GM12878 (cell line): Measurements from ENCODE around the gene RNASEL. TPM values are rescaled to one million over a fixed set of nuclear protein-coding genes. Genes with fewer than 3 reads are reported as not detected.

Experiments
- ATAC-seq: fragments of 200-7000 bp; cut with Tn5 transposase; 3 replicates; pipeline ENCODE4 v1.9.1; 2020; ENCODE audit warnings: mild to moderate bottlenecking, moderate library complexity
- BruUV-seq: library from RNA; stranded (reverse); fragments of 400-500 nt; replicated peaks from 2 replicates; lab custom pipeline; 2021; lab: Mats Ljungman, UMichigan
- CTCF ChIA-PET: fragments of 300-600 bp; sonication (Branson Sonifier 250); formaldehyde crosslinking; extraction: SDS; loops from one replicate; lab custom pipeline; 2021; ENCODE audit warnings: inconsistent platforms; lab: Yijun Ruan, JAX
- POLR2A ChIA-PET: fragments of 350-600 bp; formaldehyde crosslinking; extraction: SDS; loops from one replicate; lab custom pipeline; 2021; ENCODE audit warnings: inconsistent platforms; lab: Charles Lee
- RAD21 ChIA-PET: fragments of 300-600 bp; sonication (Branson Sonifier 250); formaldehyde crosslinking; loops from one replicate; lab custom pipeline; 2023; ENCODE audit warnings: antibody characterized with exemption; ENCODE audit not compliant: unreplicated experiment; lab: Charles Lee
- SMC1A ChIA-PET: fragments of 300-600 bp; sonication (Branson Sonifier 250); formaldehyde crosslinking; loops from one replicate; lab custom pipeline; 2023; ENCODE audit not compliant: unreplicated experiment, uncharacterized antibody; lab: Charles Lee
- DNase-seq: peaks from one replicate; pipeline ENCODE4 v3.0.0-alpha.2; 2011; ENCODE audit warnings: low read depth, low spot score
- FAIRE-seq: peaks from 3 replicates; lab custom pipeline; 2011; peaks lifted over from hg19 to GRCh38; lab: Jason Lieb, UNC
- H2AFZ ChIP-seq: 2 replicates; pipeline ENCODE4 v1.6.0; 2011; ENCODE audit warnings: low read depth, low read length, control low read depth; ENCODE audit not compliant: control insufficient read depth
- H3K27ac ChIP-seq: 2 replicates; pipeline ENCODE4 v1.5.1; 2011; ENCODE audit warnings: control low read depth; ENCODE audit not compliant: control insufficient read depth, insufficient read depth
- H3K27me3 ChIP-seq, 2 experiments: replicated peaks in 1 of 2; 2 replicates each; pipeline versions ENCODE4 v1.6.0 to v1.6.1; 2011; ENCODE audit warnings: low read length in 1 of 2; ENCODE audit not compliant: control insufficient read depth in 2 of 2, insufficient read depth in 2 of 2
- H3K36me3 ChIP-seq, 2 experiments: 2 replicates each; pipeline ENCODE4 v1.5.1; 2011; ENCODE audit warnings: low read length in 1 of 2; ENCODE audit not compliant: control insufficient read depth in 2 of 2, insufficient read depth in 2 of 2
- H3K4me1 ChIP-seq: 2 replicates; pipeline ENCODE4 v1.6.1; 2011; ENCODE audit warnings: mild to moderate bottlenecking, low read length, moderate library complexity, mixed read lengths; ENCODE audit not compliant: control insufficient read depth, insufficient read depth
- H3K4me2 ChIP-seq: 2 replicates; pipeline ENCODE4 v1.6.0; 2011; ENCODE audit warnings: control low read depth; ENCODE audit not compliant: control insufficient read depth, insufficient read depth
- H3K4me3 ChIP-seq: fragments of 200-600 bp; sonication (generic); 2 replicates; pipeline ENCODE4 v1.5.1; 2016
- H3K79me2 ChIP-seq: 2 replicates; pipeline ENCODE4 v1.6.0; 2011; ENCODE audit warnings: low read length; ENCODE audit not compliant: control insufficient read depth, insufficient read depth
- H3K9ac ChIP-seq: 2 replicates; pipeline ENCODE4 v1.8.0; 2011; ENCODE audit warnings: low read length, control low read depth, mixed read lengths; ENCODE audit not compliant: control insufficient read depth, insufficient read depth
- H3K9me3 ChIP-seq: replicated peaks from 3 replicates; pipeline ENCODE4 v1.5.1; 2011; ENCODE audit warnings: mild to moderate bottlenecking, low read length; ENCODE audit not compliant: control insufficient read depth, insufficient read depth
- H4K20me1 ChIP-seq: 2 replicates; pipeline ENCODE4 v1.6.0; 2011; ENCODE audit not compliant: control insufficient read depth, insufficient read depth
- BCL11A ChIP-seq: IDR thresholded peaks from 2 replicates; pipeline ENCODE4 v1.6.1; 2011; ENCODE audit warnings: low read depth, low read length
- CBX3 ChIP-seq: fragments of 200-600 bp; sonication (generic); IDR thresholded peaks from 2 replicates; pipeline ENCODE4 v1.6.1; 2016; ENCODE audit warnings: low read depth, borderline replicate concordance
- DPF2 ChIP-seq: fragments of 450-650 bp; IDR thresholded peaks from 2 replicates; pipeline ENCODE4 v1.6.1; 2017; ENCODE audit warnings: mild to moderate bottlenecking
- ETV6 ChIP-seq, 2 experiments: fragments of 450-650 bp in 1 of 2; IDR thresholded peaks in 1 of 2; conservative IDR thresholded peaks in 1 of 2; 2 replicates each; pipeline ENCODE4 v1.6.1; 2014; ENCODE audit warnings: antibody characterized with exemption in 1 of 2, borderline replicate concordance in 1 of 2, low read depth in 1 of 2, mild to moderate bottlenecking in 1 of 2, moderate library complexity in 1 of 2
- EZH2 ChIP-seq: IDR thresholded peaks from 2 replicates; pipeline ENCODE4 v1.6.1; 2012; ENCODE audit warnings: low read depth, mild to moderate bottlenecking, control low read depth, inconsistent platforms, low read length, borderline replicate concordance; ENCODE audit not compliant: control insufficient read depth
- HDAC6 ChIP-seq: fragments of 200-600 bp; sonication (generic); IDR thresholded peaks from one replicate; pipeline ENCODE4 v1.8.0; 2017; ENCODE audit warnings: antibody characterized with exemption; ENCODE audit not compliant: unreplicated experiment
- NFYB ChIP-seq: IDR thresholded peaks from 2 replicates; pipeline ENCODE4 v1.6.1; 2011; ENCODE audit warnings: low read depth, mild to moderate bottlenecking, low read length, improper control_type of control experiment, moderate library complexity; ENCODE audit not compliant: insufficient read depth
- NR2C1 ChIP-seq: fragments of 450-650 bp; IDR thresholded peaks from 2 replicates; pipeline ENCODE4 v1.6.1; 2017; ENCODE audit warnings: antibody characterized with exemption, mild to moderate bottlenecking, moderate library complexity
- RCOR1 ChIP-seq: conservative IDR thresholded peaks from 2 replicates; pipeline ENCODE4 v1.6.1; 2012; ENCODE audit warnings: low read depth, low read length, improper control_type of control experiment
- SPI1 ChIP-seq: IDR thresholded peaks from 2 replicates; pipeline ENCODE4 v1.6.1; 2011; ENCODE audit warnings: low read depth, mild to moderate bottlenecking, low read length, moderate library complexity, borderline replicate concordance; ENCODE audit not compliant: insufficient read depth
- TBL1XR1 ChIP-seq: IDR thresholded peaks from 2 replicates; pipeline ENCODE4 v1.6.1; 2012; ENCODE audit warnings: low read depth, low read length, improper control_type of control experiment
- TCF3 ChIP-seq: IDR thresholded peaks from 2 replicates; pipeline ENCODE4 v1.6.1; 2012; ENCODE audit warnings: low read depth, mild to moderate bottlenecking, low read length, borderline replicate concordance; ENCODE audit not compliant: insufficient read depth
- ZBED1 ChIP-seq: IDR thresholded peaks from 2 replicates; pipeline ENCODE4 v1.6.1; 2016; ENCODE audit warnings: borderline replicate concordance
- ZNF274 ChIP-seq: IDR thresholded peaks from one replicate; pipeline ENCODE4 v1.8.0; 2011; ENCODE audit not compliant: insufficient read length, insufficient read depth
- ZNF592 ChIP-seq: fragments of 450-650 bp; IDR thresholded peaks from 2 replicates; pipeline ENCODE4 v1.6.1; 2017; ENCODE audit warnings: mild to moderate bottlenecking, moderate library complexity
- WGBS: methylation state at CpG from one replicate; pipeline ENCODE4 v1.1.6; 2016; ENCODE audit warnings: low lambda C conversion rate; ENCODE audit not compliant: insufficient replicate concordance, insufficient coverage; ENCODE audit errors: missing lambda C conversion rate; 5-methylcytosine and 5-hydroxymethylcytosine counted together
- in situ Hi-C: fragments of 300-500 bp; cut with MboI; formaldehyde crosslinking; loops from 9 replicates; pipeline ENCODE4 v1.14.3; 2018; ENCODE audit warnings: mixed read lengths
- intact Hi-C: fragments of 100-400 bp; cut with micrococcal nuclease; formaldehyde crosslinking; loops from one replicate; pipeline ENCODE4 v1.14.2; 2022; ENCODE audit not compliant: unreplicated experiment
- polyA plus RNA-seq, 11 experiments: library from polyadenylated mRNA; depleted of rRNA in 4 of 11; unstranded in 6 of 11; stranded (reverse) in 5 of 11; fragments of >200 nt; fragmentation: Nextera tagmentation in 4 of 11; fragmentation: Illumina TruSeq in 1 of 11; extraction: Ambion mirVana in 4 of 11; extraction: Trizol in 1 of 11; gene quantifications; 1 replicate in 1 of 11; 2 replicates in 10 of 11; pipeline versions ENCODE4 v1.2.1 to v1.2.3, GENCODE V29; 2011 to 2016; ENCODE audit warnings: inconsistent platforms in 2 of 11, missing spikeins in 2 of 11, low read depth in 1 of 11
- total RNA-seq, 4 experiments: library from RNA; depleted of rRNA in 3 of 4; stranded (reverse); fragments of >200 nt in 3 of 4; fragmentation: Illumina TruSeq in 1 of 4; extraction: Trizol in 1 of 4; gene quantifications; 2 replicates each; pipeline versions ENCODE4 v1.2.1 to v1.2.3, GENCODE V29; 2013 to 2021
- TF ChIP-seq, protein P1 (sequence below): fragments of 450-650 bp; IDR thresholded peaks from 2 replicates; pipeline ENCODE4 v1.6.1; 2018; ENCODE audit warnings: mild to moderate bottlenecking, low read depth, moderate library complexity; ENCODE audit not compliant: partially characterized antibody
- TF ChIP-seq, protein P2 (sequence below): IDR thresholded peaks from 2 replicates; pipeline ENCODE4 v1.6.1; 2011; ENCODE audit warnings: low read depth, mild to moderate bottlenecking, low read length, moderate library complexity, borderline replicate concordance; ENCODE audit errors: extremely low read depth

The RNASEL gene
- total and polyA plus RNA-seq, 10 of the 15 experiments (the other 5 are each of a cell fraction or from before 2014, with no cell fraction given), result 3.0 to 10.8 (median 5.0) TPM

- in situ Hi-C loops, result loop anchor here (10.0 kb wide), 1 partner anchor 145 kb away; no protein-coding TSS in a partner anchor
- no TSS peak for BruUV-seq
Observed at GRCh38 chr1:182589931-182590330, 875 bp upstream of the RNASEL start.

More at GRCh38 chr1:182589931-182590330, 875 bp upstream of the RNASEL start:
- H3K4me1 ChIP-seq, result peaks cover 5% of the 10 kb centered on the region; the same call in 1 of the 2 replicates
- no peaks in the 10 kb centered on the region for H3K79me2 ChIP-seq
- no peaks in the 10 kb centered on the region for H4K20me1 ChIP-seq
- H3K9ac ChIP-seq, result no peak overlapping the region
- ATAC-seq (no peak), DNase-seq (no peak), FAIRE-seq (no peak)
- WGBS, result 77% methylated on average over 5 of the region's 5 CpGs
- no peak overlapping the region for H2AFZ ChIP-seq
- ChIA-PET SMC1A (interaction anchor here (2.5 to 28.0 kb wide), 3 partner anchors 8 to 197 kb away, joined by 9 to 1145 read pairs (median 20); partner anchors contain the start of gene NPL), CTCF (interaction anchor here (0.6 to 37.4 kb wide), 7 partner anchors 10 to 199 kb away, joined by 3 to 1888 read pairs (median 3); partner anchors contain the start of gene NPL), RAD21 (interaction anchor here (0.7 to 23.0 kb wide), 4 partner anchors 17 to 194 kb away, joined by 3 to 946 read pairs (median 4); no protein-coding TSS in a partner anchor), POLR2A (interaction anchor here (1.1 kb wide), 2 partner anchors 11 to 42 kb away, joined by 3 read pairs; no protein-coding TSS in a partner anchor)
- H3K9me3 ChIP-seq, result no peaks in the 10 kb centered on the region
- no peaks in the 10 kb centered on the region for H3K27me3 ChIP-seq
- intact Hi-C loops, result no loop called here
- H3K36me3 ChIP-seq, result no peaks in the 10 kb centered on the region; a peak in 1 of 4 replicates
- H3K27ac ChIP-seq, result no peak overlapping the region
- no peak for TF ChIP-seq SPI1
- TF ChIP-seq HDAC6, result no peak
- no peak for TF ChIP-seq ZBED1
- TF ChIP-seq NR2C1, result no peak
- TF ChIP-seq, protein P1, sequence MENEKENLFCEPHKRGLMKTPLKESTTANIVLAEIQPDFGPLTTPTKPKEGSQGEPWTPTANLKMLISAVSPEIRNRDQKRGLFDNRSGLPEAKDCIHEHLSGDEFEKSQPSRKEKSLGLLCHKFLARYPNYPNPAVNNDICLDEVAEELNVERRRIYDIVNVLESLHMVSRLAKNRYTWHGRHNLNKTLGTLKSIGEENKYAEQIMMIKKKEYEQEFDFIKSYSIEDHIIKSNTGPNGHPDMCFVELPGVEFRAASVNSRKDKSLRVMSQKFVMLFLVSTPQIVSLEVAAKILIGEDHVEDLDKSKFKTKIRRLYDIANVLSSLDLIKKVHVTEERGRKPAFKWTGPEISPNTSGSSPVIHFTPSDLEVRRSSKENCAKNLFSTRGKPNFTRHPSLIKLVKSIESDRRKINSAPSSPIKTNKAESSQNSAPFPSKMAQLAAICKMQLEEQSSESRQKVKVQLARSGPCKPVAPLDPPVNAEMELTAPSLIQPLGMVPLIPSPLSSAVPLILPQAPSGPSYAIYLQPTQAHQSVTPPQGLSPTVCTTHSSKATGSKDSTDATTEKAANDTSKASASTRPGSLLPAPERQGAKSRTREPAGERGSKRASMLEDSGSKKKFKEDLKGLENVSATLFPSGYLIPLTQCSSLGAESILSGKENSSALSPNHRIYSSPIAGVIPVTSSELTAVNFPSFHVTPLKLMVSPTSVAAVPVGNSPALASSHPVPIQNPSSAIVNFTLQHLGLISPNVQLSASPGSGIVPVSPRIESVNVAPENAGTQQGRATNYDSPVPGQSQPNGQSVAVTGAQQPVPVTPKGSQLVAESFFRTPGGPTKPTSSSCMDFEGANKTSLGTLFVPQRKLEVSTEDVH, result no peak
- no peak for TF ChIP-seq NFYB
- no peak for TF ChIP-seq DPF2
- no peak for TF ChIP-seq BCL11A
- TF ChIP-seq, protein P2, sequence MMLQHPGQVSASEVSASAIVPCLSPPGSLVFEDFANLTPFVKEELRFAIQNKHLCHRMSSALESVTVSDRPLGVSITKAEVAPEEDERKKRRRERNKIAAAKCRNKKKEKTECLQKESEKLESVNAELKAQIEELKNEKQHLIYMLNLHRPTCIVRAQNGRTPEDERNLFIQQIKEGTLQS, result no peak
- TF ChIP-seq RCOR1, result no peak
- TF ChIP-seq ZNF274, result no peak
- TF ChIP-seq ZNF592, result no peak
- TF ChIP-seq TCF3, result no peak
- no peak for TF ChIP-seq ETV6 (conservative IDR thresholded peaks at IDR 0.05 in 1 of 2, IDR thresholded peaks at IDR 0.05 in 1 of 2; ENCODE audit: borderline replicate concordance in 1 of 2, low read depth in 1 of 2)
- no peak for TF ChIP-seq TBL1XR1
- TF ChIP-seq EZH2, result no peak
- no peak for TF ChIP-seq CBX3
- no peak overlapping the region for H3K4me2 ChIP-seq
- H3K4me3 ChIP-seq, result no peak overlapping the region
